GM06990 (cell line): Measurements from ENCODE around the gene SLC49A3.

Experiments used
- DNase-seq: peaks from one replicate; pipeline ENCODE4 v3.0.0-alpha.2; 2011; ENCODE audit not compliant: insufficient read length; ENCODE audit errors: extremely low read depth
- H3K27me3 ChIP-seq: replicated peaks from 2 replicates; pipeline ENCODE4 v1.6.0; 2011; ENCODE audit warnings: low read length; ENCODE audit not compliant: control insufficient read depth, insufficient read depth
- H3K36me3 ChIP-seq: 2 replicates; pipeline ENCODE4 v1.5.1; 2011; ENCODE audit warnings: low read length; ENCODE audit not compliant: control insufficient read depth, insufficient read depth
- H3K4me3 ChIP-seq: replicated peaks from 2 replicates; pipeline ENCODE4 v1.5.1; 2011; ENCODE audit warnings: low read depth, mild to moderate bottlenecking, control low read depth, low read length
- TF ChIP-seq, protein P1 (sequence below): IDR thresholded peaks from 2 replicates; pipeline ENCODE4 v1.5.1; 2011; ENCODE audit warnings: low read length, control low read depth, mild to moderate bottlenecking, inconsistent platforms; ENCODE audit not compliant: insufficient read depth, poor library complexity, severe bottlenecking

The SLC49A3 gene

DNA sequence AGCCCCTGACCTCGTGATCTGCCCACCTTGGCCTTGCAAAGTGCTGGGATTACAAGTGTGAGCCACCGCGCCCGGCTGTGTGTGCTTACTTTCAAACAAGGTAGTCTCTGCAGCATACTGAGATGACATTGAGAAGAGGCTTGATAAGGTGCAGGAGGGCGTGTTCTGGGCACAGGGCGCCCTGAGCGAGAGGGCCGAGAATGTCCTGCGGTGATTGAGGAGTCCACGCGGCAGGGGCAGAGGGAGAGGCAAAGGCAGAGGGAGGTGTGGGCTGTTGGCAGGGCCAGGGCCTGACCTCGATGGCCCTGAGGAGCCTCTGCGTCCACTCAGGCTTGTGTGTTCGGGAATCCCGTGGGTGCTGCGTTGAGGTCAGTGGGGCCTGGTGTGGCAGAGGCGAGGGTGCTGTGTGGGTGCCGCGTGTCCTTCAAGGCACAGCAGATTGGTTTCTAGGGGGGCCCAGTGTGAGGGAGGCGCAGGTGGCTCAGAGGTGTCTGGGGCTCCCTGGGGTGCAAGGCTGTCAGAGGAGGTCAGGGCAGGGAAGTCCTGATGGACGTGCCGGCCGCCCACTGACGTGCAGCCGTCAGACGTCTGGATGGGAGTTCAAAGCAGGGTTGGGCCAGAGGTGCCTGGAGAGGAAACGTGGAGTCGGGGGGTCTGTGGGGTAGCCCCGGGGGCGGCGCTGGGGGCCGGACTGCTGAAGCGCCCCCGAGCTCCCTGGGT lies 28.8 kb upstream of the SLC49A3 start:
- Histone ChIP-seq H3K27me3 (no peaks in the 10 kb centered on the region), H3K4me3 (no peak overlapping the region), H3K36me3 (peaks cover 10% of the 10 kb centered on the region)
- no peak for DNase-seq
- TF ChIP-seq, protein P1, sequence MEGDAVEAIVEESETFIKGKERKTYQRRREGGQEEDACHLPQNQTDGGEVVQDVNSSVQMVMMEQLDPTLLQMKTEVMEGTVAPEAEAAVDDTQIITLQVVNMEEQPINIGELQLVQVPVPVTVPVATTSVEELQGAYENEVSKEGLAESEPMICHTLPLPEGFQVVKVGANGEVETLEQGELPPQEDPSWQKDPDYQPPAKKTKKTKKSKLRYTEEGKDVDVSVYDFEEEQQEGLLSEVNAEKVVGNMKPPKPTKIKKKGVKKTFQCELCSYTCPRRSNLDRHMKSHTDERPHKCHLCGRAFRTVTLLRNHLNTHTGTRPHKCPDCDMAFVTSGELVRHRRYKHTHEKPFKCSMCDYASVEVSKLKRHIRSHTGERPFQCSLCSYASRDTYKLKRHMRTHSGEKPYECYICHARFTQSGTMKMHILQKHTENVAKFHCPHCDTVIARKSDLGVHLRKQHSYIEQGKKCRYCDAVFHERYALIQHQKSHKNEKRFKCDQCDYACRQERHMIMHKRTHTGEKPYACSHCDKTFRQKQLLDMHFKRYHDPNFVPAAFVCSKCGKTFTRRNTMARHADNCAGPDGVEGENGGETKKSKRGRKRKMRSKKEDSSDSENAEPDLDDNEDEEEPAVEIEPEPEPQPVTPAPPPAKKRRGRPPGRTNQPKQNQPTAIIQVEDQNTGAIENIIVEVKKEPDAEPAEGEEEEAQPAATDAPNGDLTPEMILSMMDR, result no peak

DNA sequence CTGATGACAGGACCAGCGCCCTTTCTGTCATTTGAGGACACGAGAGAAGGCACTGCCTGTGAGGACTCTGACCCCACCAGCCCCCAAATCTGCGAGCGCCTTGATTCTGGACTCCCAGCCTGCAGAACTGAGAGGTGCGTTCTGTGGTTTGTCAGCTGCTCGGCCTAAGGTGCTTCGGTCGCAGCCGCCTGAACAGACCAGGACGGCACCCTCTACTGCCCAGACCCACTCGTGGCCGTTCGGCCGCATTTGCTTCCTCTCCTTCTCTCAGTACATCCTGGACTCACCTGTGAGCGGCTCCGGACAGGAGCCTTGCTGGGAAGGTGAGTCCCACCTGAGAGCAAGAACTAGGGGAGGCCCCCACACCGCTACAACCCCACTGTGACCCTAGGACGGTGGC lies 25.1 kb upstream of the SLC49A3 start:
- Histone ChIP-seq H3K36me3 (peaks cover 4% of the 10 kb centered on the region), H3K4me3 (no peak overlapping the region), H3K27me3 (no peaks in the 10 kb centered on the region)
- TF ChIP-seq, protein P1, result no peak
- no peak for DNase-seq

DNA sequence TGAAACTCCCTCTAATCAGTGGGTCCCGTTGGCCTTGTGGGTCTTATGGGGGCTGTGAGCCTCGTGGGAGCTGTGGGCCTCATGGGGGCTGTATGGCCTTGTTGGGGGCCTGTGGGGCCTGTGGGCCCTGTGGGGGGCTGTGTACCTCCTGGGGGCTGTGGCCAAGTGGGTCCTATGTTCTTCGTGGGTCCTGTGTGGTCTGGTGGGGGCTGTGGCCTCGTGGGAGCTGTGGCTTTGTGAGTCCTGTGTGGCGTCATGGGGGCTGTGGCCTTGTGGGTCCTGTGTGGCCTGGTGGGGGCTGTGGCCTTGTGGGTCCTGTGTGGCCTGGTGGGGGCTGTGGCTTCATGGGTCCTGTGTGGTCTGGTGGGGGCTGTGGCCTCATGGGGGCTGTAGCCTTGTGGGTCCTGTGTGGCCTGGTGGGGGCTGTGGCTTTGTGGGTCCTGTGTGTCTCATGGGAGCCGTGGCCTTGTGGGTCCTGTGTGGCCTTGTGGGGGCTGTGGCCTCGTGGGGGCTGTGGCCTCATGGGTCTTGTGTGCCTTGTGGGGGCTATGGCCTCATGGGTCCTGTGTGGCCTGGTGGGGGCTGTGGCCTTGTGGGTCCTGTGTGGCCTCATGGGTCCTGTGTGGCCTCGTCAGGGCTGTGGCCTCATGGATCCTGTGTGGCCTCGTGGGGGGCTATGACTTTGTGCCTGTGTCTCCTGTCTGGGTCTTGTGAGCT lies 24.1 kb upstream of the SLC49A3 start:
- TF ChIP-seq, protein P1, result no peak

DNA sequence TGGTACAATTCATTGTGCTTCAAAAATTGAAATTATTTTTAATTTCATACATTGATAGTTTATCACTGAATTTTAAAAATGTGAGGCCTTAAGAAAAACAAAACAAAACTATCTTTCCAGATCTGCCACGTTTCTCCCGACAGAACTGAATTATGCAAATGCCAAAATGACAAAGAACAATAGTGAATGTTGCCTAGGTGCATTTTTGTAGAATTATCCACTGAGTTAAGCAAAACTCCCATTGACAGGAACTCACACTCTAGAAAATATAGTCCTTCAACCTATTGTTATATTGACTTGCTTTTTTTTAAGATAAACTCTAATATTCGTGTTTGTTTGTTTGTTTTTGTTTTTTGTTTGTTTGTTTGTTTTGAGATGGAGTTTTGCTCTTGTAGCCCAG lies 23.1 kb upstream of the SLC49A3 start:
- H3K27me3 ChIP-seq, result no peaks in the 10 kb centered on the region
- DNase-seq, result no peak
- TF ChIP-seq, protein P1, result no peak
- peaks cover 4% of the 10 kb centered on the region for H3K36me3 ChIP-seq
- H3K4me3 ChIP-seq, result no peak overlapping the region

More for the DNA sequence above, 24.1 kb upstream of the SLC49A3 start:
- Histone ChIP-seq H3K4me3 (no peak overlapping the region), H3K27me3 (no peaks in the 10 kb centered on the region), H3K36me3 (peaks cover 4% of the 10 kb centered on the region)
- no peak for DNase-seq

DNA sequence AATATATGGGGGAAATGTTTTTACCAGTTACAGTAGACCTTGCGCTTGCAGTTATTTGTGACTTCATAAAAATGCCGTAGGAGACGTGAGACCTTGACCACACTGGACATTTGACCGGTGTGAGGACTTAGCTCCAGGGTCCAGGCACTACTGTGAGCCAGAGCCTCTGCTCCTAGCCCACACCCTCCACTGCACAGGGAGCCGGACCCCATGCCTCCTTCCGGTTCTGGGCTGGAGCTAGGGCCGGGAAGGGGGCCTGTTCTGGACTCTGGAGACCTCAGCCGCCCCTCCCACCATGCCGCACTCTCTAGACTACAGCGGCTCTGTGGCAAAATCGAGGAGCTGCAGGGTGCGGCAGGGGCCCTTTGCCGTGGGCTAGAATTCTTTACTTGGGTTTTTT lies 22.0 kb upstream of the SLC49A3 start:
- TF ChIP-seq, protein P1, result no peak
- H3K4me3 ChIP-seq, result no peak overlapping the region
- no peak for DNase-seq
- peaks cover 4% of the 10 kb centered on the region for H3K36me3 ChIP-seq
- no peaks in the 10 kb centered on the region for H3K27me3 ChIP-seq
